Activated CD8-positive, alpha-beta T cell treated with anti-CD3 and anti-CD28 coated beads for 36 hours (primary cell): ENCODE measurements around the gene ACSF2. TPM values are rescaled to one million over a fixed set of nuclear protein-coding genes. Genes with fewer than 3 reads are reported as not detected.
A peak's percentile ranks its signal among the peaks of the same experiment; 100 is the strongest.

Source experiments
- ATAC-seq: fragments of 200-7000 bp; cut with Tn5 transposase; one replicate; pipeline ENCODE4 v1.10.0; 2021; ENCODE audit warnings: mild to moderate bottlenecking, moderate library complexity
- CTCF ChIA-PET: fragments of 350-600 bp; sonication (Branson Sonifier 250); formaldehyde crosslinking; loops from one replicate; lab custom pipeline; 2021; ENCODE audit warnings: antibody characterized with exemption; lab: Charles Lee
- POLR2A ChIA-PET: fragments of 350-600 bp; sonication (Branson Sonifier 250); formaldehyde crosslinking; loops from one replicate; lab custom pipeline; 2021; ENCODE audit warnings: antibody characterized with exemption; lab: Charles Lee
- DNase-seq: peaks from one replicate; pipeline ENCODE4 v3.0.0-alpha.2; 2020
- H3K27ac Mint-ChIP-seq: one replicate; pipeline ENCODE4 v1.8.0; 2021; ENCODE audit warnings: mild to moderate bottlenecking, mixed read lengths
- H3K27me3 Mint-ChIP-seq: one replicate; pipeline ENCODE4 v1.8.0; 2021; ENCODE audit warnings: mixed read lengths
- H3K36me3 Mint-ChIP-seq: one replicate; pipeline ENCODE4 v1.8.0; 2021; ENCODE audit warnings: low read depth, mixed read lengths
- H3K4me1 Mint-ChIP-seq: one replicate; pipeline ENCODE4 v1.8.0; 2021; ENCODE audit warnings: low read depth, mixed read lengths
- H3K4me3 Mint-ChIP-seq: one replicate; pipeline ENCODE4 v1.8.0; 2021; ENCODE audit warnings: mild to moderate bottlenecking, moderate library complexity, mixed read lengths
- H3K9me3 Mint-ChIP-seq: one replicate; pipeline ENCODE4 v1.8.0; 2021; ENCODE audit warnings: mixed read lengths
- CTCF ChIP-seq: fragments of 200-600 bp; IDR thresholded peaks from one replicate; pipeline ENCODE4 v1.8.0; 2022; ENCODE audit warnings: antibody characterized with exemption, mild to moderate bottlenecking
- intact Hi-C: fragments of 100-400 bp; cut with micrococcal nuclease; formaldehyde crosslinking; loops from one replicate; pipeline ENCODE4 v1.10.0; 2022
- total RNA-seq, 2 experiments: library from RNA; stranded (reverse); gene quantifications; one replicate each; pipeline ENCODE4 v1.2.3, GENCODE V29; 2021

Gene ACSF2
- total RNA-seq, 2 experiments from 2014 or later = 14.5 to 17.5 TPM

- H3K4me1 Mint-ChIP-seq = peaks cover 22% of the 10 kb centered on the region
- no peak for DNase-seq
- no peaks in the 10 kb centered on the region for H3K36me3 Mint-ChIP-seq
- H3K9me3 Mint-ChIP-seq = no peaks in the 10 kb centered on the region
- no peaks in the 10 kb centered on the region for H3K27me3 Mint-ChIP-seq
- ATAC-seq = peak; percentile 6
- H3K4me3 Mint-ChIP-seq = no peak overlapping the region
- ChIA-PET POLR2A (interaction anchor here (0.8 to 1.1 kb wide), 2 partner anchors 15 to 23 kb away, joined by 3 read pairs; no protein-coding TSS in a partner anchor), CTCF (interaction anchor here (1.5 to 6.9 kb wide), 8 partner anchors 9 to 192 kb away, joined by 4 to 50 read pairs (median 6); partner anchors contain the start of genes LRRC59 and RSAD1)
- intact Hi-C loops = no loop called here
- no peak overlapping the region for H3K27ac Mint-ChIP-seq
- TF ChIP-seq CTCF = no peak
Measured at GRCh38 chr17:50502301-50502990, 76.4 kb downstream of the ACSF2 start.

- CTCF ChIA-PET = interaction anchor here (1.0 to 6.9 kb wide), 8 partner anchors 14 to 143 kb away, joined by 3 to 50 read pairs (median 4); partner anchors contain the start of genes LRRC59 and RSAD1
- peaks cover 8% of the 10 kb centered on the region for H3K36me3 Mint-ChIP-seq
- H3K27me3 Mint-ChIP-seq = no peaks in the 10 kb centered on the region
- intact Hi-C loops = no loop called here
- DNase-seq (no peak), ATAC-seq (no peak)
- no peak overlapping the region for H3K27ac Mint-ChIP-seq
- POLR2A ChIA-PET = interaction anchor here (0.7 to 1.5 kb wide), 2 partner anchors 36 to 123 kb away, joined by 3 read pairs; no protein-coding TSS in a partner anchor
- peaks cover 43% of the 10 kb centered on the region for H3K4me1 Mint-ChIP-seq
- H3K9me3 Mint-ChIP-seq = no peaks in the 10 kb centered on the region
- no peak overlapping the region for H3K4me3 Mint-ChIP-seq
- TF ChIP-seq CTCF = no peak
Measured at GRCh38 chr17:50505591-50506130, 79.6 kb downstream of the ACSF2 start.

GRCh38 chr17:50506298-50506697, 80.3 kb downstream of the ACSF2 start:
- intact Hi-C loops = no loop called here
- ATAC-seq = no peak
- DNase-seq = no peak
- no peak overlapping the region for H3K4me3 Mint-ChIP-seq
- no peak for TF ChIP-seq CTCF
- no peaks in the 10 kb centered on the region for H3K9me3 Mint-ChIP-seq
- no peak overlapping the region for H3K27ac Mint-ChIP-seq
- ChIA-PET POLR2A (no interaction called here), CTCF (interaction anchor here (1.0 to 6.9 kb wide), 5 partner anchors 23 to 144 kb away, joined by 4 to 40 read pairs (median 5); partner anchors contain the start of gene RSAD1)
- H3K27me3 Mint-ChIP-seq = no peaks in the 10 kb centered on the region
- peaks cover 49% of the 10 kb centered on the region for H3K4me1 Mint-ChIP-seq
- H3K36me3 Mint-ChIP-seq = peaks cover 8% of the 10 kb centered on the region

- ChIA-PET CTCF (interaction anchor here (1.2 kb wide), 1 partner anchor 29 kb away, joined by 5 read pairs; no protein-coding TSS in a partner anchor), POLR2A (no interaction called here)
- Mint-ChIP-seq H3K27ac (peak within 1 kb of the TSS; percentile 92), H3K4me1 (peaks cover 56% of the 10 kb centered on the region), H3K4me3 (peak within 1 kb of the TSS; percentile 97), H3K9me3 (no peaks in the 10 kb centered on the region), H3K27me3 (no peaks in the 10 kb centered on the region), H3K36me3 (peaks cover 8% of the 10 kb centered on the region)
- DNase-seq (peak; percentile 92), ATAC-seq (peak; percentile 61)
- no peak for TF ChIP-seq CTCF
- intact Hi-C loops = no loop called here
Measured at GRCh38 chr17:50507871-50508572, 82.0 kb downstream of the ACSF2 start, which contains the start of gene MYCBPAP. TSS of gene MYCBPAP (plus strand) at chr17:50508439. CDS start at chr17:50508675, 236 bp downstream.
